ENCODE measurements around the gene CRYBB1. TPM values are rescaled to one million over a fixed set of nuclear protein-coding genes. Genes with fewer than 3 reads are reported as not detected.
A peak's percentile ranks its signal among the peaks of the same experiment; 100 is the strongest.

Gene CRYBB1
- total and polyA plus RNA-seq, 2 of the 13 experiments (the other 11 are each of a cell fraction or from before 2014, with no cell fraction given), result not detected

DNA sequence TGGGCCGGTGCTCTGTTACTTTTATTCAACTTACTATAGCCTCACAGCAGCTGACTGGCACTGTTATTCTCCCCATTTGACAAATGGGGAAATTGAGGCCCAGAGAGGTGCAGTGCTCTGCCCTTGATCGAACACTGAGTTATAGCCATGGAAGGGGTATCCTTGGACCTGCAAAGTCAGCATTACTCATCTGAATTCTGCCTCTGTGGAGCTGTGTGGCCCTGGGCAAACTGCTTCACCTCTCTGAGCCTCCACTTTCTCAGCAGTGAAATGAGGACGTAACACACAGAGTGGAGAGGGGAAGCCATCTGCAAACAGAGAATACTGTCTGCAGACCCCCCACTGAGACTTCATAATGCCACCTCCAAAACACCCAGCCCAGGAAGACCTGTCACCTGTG is 53.2 kb downstream of the CRYBB1 start:
- no peak overlapping the region for H2AFZ ChIP-seq (ENCODE audit: low read length)
- WGBS (ENCODE audit: low lambda C conversion rate), result 91% methylated on average over 3 of the region's 3 CpGs
- DNase-seq (ENCODE audit: low spot score), result no peak
- intact Hi-C loops (cut with micrococcal nuclease; ENCODE audit: unreplicated experiment), result no loop called here
- no peak overlapping the region for H3K27ac ChIP-seq (ENCODE audit: extremely low read length, insufficient read depth, low read length)
- H4K20me1 ChIP-seq (ENCODE audit: insufficient read depth, low read length), result no peaks in the 10 kb centered on the region
- no peaks in the 10 kb centered on the region for H3K4me1 ChIP-seq (ENCODE audit: insufficient read depth, low read length)
- H3K36me3 ChIP-seq (replicated peaks in 1 of 2; ENCODE audit: control insufficient read depth in 1 of 2, insufficient read depth in 2 of 2, low read length in 2 of 2), result peaks cover 0 to 3% of the 10 kb centered on the region in 2 experiments; a peak in 1 of 5 replicates
- no peak for FAIRE-seq
- H3K79me2 ChIP-seq (ENCODE audit: insufficient read depth, low read length), result no peaks in the 10 kb centered on the region
- BruUV-seq (replicated peaks), result no TSS peak
- H3K27me3 ChIP-seq (ENCODE audit: control insufficient read depth in 1 of 2, insufficient read depth in 2 of 2, low read length in 2 of 2), result no peaks in the 10 kb centered on the region
- H3K9ac ChIP-seq (ENCODE audit: insufficient read depth, low read depth, low read length), result no peak overlapping the region
- TF ChIP-seq POLR2A (IDR thresholded peaks at IDR 0.05; ENCODE audit: insufficient read depth in 1 of 2, low read depth in 2 of 2, low read length in 2 of 2) (no peak), MYNN (CRISPR knock-in tag; IDR thresholded peaks at IDR 0.05; ENCODE audit: low read depth) (no peak), MXD4 (CRISPR knock-in tag; IDR thresholded peaks at IDR 0.05) (no peak), ZNF446 (CRISPR knock-in tag; IDR thresholded peaks at IDR 0.05) (no peak), ISL2 (CRISPR knock-in tag; IDR thresholded peaks at IDR 0.05) (no peak), TRIM24 (CRISPR knock-in tag; IDR thresholded peaks at IDR 0.05) (no peak), SMYD3 (CRISPR knock-in tag; IDR thresholded peaks at IDR 0.05) (no peak), ZNF850 (CRISPR knock-in tag; conservative IDR thresholded peaks at IDR 0.05) (no peak), ZNF768 (CRISPR knock-in tag; IDR thresholded peaks at IDR 0.05) (peak; percentile 33; the same call in 1 of the 2 replicates), MAFK (conservative IDR thresholded peaks at IDR 0.05 in 1 of 2, IDR thresholded peaks at IDR 0.05 in 1 of 2; ENCODE audit: low read length in 2 of 2) (0 out of 4 replicates have a peak, but pooled peaks have one; percentile 17 to 20)
- ChIA-PET POLR2A (no interaction called here), CTCF (ENCODE audit: low intra/inter-chr PET ratio, low total read pairs) (no interaction called here)
- no peaks in the 10 kb centered on the region for H3K9me3 ChIP-seq (ENCODE audit: low read length)
- ATAC-seq, result no peak
- H3K4me2 ChIP-seq (ENCODE audit: low read depth, low read length), result no peak overlapping the region
- no peak overlapping the region for H3K4me3 ChIP-seq (replicated peaks in 1 of 3; ENCODE audit: insufficient read depth in 1 of 3, low read depth in 2 of 3, low read length in 3 of 3)
- in situ Hi-C loops (cut with HindIII; ENCODE audit: extremely low pct_ligation_motif_present, low pct_unique_long_range_greater_than_20kb), result no loop called here

DNA sequence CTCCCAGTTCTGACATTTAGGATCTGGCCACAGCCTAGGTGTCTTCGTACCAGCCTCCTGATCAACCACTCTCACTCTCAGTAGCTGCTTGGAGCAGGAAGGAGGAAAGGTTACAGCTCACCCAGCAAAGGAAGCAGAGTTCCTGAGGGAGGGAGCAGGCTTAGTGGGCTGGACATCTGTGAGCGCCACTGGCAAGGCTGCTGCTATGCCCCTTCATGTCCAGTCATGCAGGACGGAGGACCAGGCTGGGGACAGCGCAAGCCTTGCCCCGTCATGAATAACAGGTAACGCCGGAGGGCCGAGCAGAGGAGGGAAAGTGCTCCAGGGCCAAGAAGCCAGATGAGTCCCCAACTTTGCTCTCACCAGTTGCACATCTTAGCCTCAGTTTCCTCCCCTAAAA is 53.6 kb downstream of the CRYBB1 start:
- H3K27me3 ChIP-seq (ENCODE audit: control insufficient read depth in 1 of 2, insufficient read depth in 2 of 2, low read length in 2 of 2), result no peaks in the 10 kb centered on the region
- H3K4me2 ChIP-seq (ENCODE audit: low read depth, low read length), result no peak overlapping the region
- no peaks in the 10 kb centered on the region for H4K20me1 ChIP-seq (ENCODE audit: insufficient read depth, low read length)
- no peaks in the 10 kb centered on the region for H3K9me3 ChIP-seq (ENCODE audit: low read length)
- H3K27ac ChIP-seq (ENCODE audit: extremely low read length, insufficient read depth, low read length), result no peak overlapping the region
- no peak overlapping the region for H2AFZ ChIP-seq (ENCODE audit: low read length)
- peaks cover 0 to 3% of the 10 kb centered on the region in 2 experiments; a peak in 1 of 5 replicates for H3K36me3 ChIP-seq (replicated peaks in 1 of 2; ENCODE audit: control insufficient read depth in 1 of 2, insufficient read depth in 2 of 2, low read length in 2 of 2)
- in situ Hi-C loops (cut with HindIII; ENCODE audit: extremely low pct_ligation_motif_present, low pct_unique_long_range_greater_than_20kb) (no loop called here), intact Hi-C loops (cut with micrococcal nuclease; ENCODE audit: unreplicated experiment) (no loop called here)
- POLR2A ChIA-PET, result no interaction called here
- WGBS (ENCODE audit: low lambda C conversion rate), result 89% methylated on average over 5 of the region's 8 CpGs
- DNase-seq (ENCODE audit: low spot score) (no peak), ATAC-seq (no peak), FAIRE-seq (no peak)
- no peaks in the 10 kb centered on the region for H3K4me1 ChIP-seq (ENCODE audit: insufficient read depth, low read length)
- no peaks in the 10 kb centered on the region for H3K79me2 ChIP-seq (ENCODE audit: insufficient read depth, low read length)
- no TSS peak for BruUV-seq (replicated peaks)
- CTCF ChIA-PET (ENCODE audit: low intra/inter-chr PET ratio, low total read pairs), result no interaction called here
- no peak overlapping the region for H3K9ac ChIP-seq (ENCODE audit: insufficient read depth, low read depth, low read length)
- H3K4me3 ChIP-seq (replicated peaks in 1 of 3; ENCODE audit: insufficient read depth in 1 of 3, low read depth in 2 of 3, low read length in 3 of 3), result no peak overlapping the region
- no peak for TF ChIP-seq HDAC2 (CRISPR knock-in tag; IDR thresholded peaks at IDR 0.05)
- TF ChIP-seq RNF2 (conservative IDR thresholded peaks at IDR 0.05; ENCODE audit: low read depth), result no peak
- TF ChIP-seq ZHX1 (CRISPR knock-in tag; IDR thresholded peaks at IDR 0.05; ENCODE audit: low read depth), result no peak
- TF ChIP-seq EED (CRISPR knock-in tag; IDR thresholded peaks at IDR 0.05), result no peak
- no peak for TF ChIP-seq FOXP1 (IDR thresholded peaks at IDR 0.05)
- TF ChIP-seq FOXP1 (CRISPR knock-in tag; IDR thresholded peaks at IDR 0.05), result no peak
- TF ChIP-seq CREM (IDR thresholded peaks at IDR 0.05), result no peak
- no peak for TF ChIP-seq CREM (CRISPR knock-in tag; IDR thresholded peaks at IDR 0.05)
- no peak for TF ChIP-seq ZNF256 (CRISPR knock-in tag; conservative IDR thresholded peaks at IDR 0.05)
- TF ChIP-seq ZNF7 (CRISPR knock-in tag; IDR thresholded peaks at IDR 0.05), result no peak
- TF ChIP-seq SOX13 (IDR thresholded peaks at IDR 0.05), result no peak
- no peak for TF ChIP-seq SOX13 (CRISPR knock-in tag; conservative IDR thresholded peaks at IDR 0.05 in 1 of 2, IDR thresholded peaks at IDR 0.05 in 1 of 2)
